HG03342 (cell line): Measurements from ENCODE around the gene PKIB.

Experiments
- ATAC-seq: cut with Tn5 transposase; IDR thresholded peaks from one replicate; pipeline ENCODE4 v1.9.1; 2021; ENCODE audit warnings: mild to moderate bottlenecking, moderate library complexity; ENCODE audit not compliant: unreplicated experiment

Gene PKIB

DNA sequence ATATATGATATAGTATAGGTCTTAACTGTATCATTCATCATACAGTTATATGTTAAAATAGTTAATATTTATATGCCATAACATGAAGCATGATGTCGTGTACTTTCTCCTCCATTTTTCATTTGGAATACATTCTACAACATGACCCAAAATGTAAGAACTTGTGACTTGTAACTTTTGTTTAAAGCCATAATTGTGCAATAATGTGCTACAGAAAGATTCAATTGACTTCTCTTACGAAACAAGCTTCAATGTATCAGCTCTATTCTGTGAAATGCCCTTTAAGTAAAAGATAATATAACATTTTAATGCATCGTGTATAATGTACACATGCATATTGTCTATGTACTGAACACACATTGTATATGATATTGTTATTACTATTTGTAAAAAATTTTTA, 92.6 kb downstream of the PKIB start:
- ATAC-seq: no peak

DNA sequence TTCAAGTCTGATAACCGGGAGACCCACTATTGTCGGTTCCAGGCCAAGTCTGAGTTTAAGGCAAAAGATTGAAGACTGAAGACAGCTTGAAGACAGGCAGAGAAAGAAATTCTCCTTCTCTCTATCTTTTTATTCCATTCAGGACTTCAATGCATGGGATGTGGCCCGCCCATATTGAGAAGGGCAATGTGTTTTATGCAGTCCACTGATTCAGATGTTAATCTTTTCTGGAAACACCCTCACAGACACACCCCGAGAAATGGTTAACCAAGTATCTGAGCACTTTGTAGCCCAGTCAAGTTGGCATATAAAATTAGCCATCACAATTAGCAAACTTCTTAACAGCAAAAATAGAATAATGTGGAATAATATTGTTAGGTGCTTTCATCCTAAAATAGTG, 93.9 kb downstream of the PKIB start:
- ATAC-seq: no peak

DNA sequence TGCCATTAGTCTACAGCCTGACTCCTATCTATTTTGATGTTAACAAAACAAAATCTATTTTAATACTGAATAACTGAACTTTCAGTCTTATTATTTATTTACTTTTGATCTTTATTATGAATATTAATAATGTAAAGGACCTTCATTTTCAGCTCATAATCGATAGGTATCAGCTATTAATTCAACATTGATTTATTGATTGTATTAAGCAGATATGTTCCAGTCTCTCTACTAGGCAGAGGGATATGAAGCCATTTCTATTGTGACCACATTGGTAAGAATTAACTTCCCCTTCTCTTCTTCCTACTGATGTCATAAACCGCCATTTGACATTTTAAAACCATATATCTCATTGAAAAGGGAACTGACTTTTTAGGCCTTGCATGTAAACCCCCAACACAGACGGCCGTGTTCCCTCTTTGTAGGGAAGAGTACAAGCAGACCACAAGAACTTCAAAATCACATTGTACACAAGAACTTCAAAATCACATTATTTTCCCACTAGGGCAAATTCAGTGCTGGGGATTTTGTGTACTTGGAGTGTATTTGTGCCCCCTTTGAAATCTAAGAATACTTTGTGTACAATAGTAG, 99.8 kb downstream of the PKIB start:
- peak; percentile 86 for ATAC-seq

DNA sequence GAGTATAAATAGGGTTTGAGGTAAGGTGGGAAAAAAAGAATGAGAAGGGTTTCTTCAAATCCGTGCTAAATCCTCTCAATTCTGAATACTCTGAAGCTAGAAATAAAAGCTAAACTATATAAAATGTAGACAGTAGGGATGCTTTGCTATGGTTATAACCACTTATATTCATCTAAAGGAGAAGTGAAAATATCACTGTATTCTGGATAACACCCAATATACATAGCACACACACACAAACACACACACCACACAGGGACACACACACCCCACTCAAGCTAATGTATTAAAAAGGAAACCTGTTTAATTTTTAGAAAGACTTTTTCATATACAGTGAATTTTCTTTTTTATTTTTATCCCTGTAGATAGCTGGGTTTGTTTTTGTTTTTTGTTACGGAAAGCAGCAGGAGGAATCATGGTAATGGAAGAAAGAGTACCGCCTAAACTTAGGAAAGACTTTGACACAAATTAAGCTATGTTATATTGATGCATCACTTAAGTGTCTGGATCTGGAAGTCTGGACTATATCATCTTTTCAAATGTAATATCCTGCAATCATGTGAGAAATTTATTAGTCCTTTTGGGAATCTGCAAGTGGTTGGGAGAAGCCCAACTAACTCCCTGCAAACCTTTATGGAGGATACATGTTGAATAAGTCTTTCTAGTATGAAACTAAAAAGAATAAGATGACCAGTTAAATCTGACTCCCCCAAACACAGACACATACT, 100.9 kb downstream of the PKIB start:
- no peak for ATAC-seq

DNA sequence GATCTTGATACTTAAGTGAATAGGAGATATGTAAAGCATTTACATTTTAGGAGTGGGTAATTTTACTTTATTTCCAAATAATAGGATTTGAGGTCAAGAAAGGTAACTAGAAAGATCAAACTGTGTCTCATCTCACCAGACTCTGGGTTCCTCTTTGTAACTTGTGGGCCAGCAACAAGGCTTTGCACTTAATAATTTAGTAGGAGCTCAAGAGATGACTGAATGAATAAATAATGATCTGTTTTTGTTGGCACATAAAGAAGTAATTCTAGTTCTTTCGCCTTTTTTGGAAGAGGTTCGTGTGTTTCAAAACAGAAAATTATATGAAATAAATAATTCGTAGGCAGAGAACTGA, 101.9 kb downstream of the PKIB start:
- ATAC-seq: no peak

DNA sequence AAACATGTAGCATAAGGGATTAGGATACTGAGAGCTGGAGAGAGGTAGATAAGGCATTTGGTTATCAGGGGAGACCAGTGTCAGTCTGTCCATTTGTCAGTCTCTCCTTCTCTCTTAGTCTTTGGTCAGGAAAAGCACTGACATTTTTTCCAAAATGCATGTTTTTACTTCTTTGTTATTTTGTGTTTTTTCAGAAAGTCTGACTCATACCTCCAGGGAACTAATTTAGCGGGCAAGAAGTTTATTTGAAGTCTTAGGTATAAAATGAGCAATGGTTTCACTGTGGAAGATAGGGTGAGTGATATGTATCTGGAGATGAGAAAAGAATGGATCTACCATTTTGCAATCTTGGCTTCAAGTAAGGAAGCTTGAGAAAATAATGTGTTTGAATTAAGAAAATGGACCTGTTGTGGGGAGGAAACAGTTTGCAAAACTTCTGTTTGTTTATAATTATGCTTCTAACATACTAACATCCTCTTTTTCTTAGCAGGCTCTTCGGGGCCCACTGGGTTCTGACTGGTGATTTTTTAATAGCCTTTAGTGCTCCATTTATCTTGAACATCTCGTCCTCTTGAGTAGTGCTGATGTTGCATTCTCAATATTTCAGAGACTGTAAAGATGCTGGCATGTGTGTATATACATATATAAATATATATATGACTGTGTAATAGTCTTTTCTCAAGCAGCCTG, 102.4 kb downstream of the PKIB start:
- no peak for ATAC-seq

DNA sequence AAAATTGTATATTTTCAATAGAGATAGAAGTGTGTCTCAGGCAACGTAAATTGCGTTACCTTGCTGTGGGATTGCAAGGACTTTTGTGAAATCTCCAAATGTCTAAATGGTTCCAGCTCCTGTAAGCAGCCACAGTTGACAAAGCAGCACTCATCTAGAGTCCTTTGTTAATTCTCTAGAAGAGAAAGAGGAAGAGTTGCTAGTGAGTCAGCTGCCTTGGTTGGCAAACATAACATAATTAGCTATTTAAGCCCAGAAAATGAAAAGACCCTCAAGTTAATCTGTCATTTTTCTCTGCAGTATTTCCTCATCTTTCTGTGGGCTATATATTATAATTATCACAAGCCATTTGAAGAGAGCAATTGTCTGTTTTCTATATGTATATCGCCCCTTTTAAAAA, 102.9 kb downstream of the PKIB start:
- ATAC-seq: no peak

DNA sequence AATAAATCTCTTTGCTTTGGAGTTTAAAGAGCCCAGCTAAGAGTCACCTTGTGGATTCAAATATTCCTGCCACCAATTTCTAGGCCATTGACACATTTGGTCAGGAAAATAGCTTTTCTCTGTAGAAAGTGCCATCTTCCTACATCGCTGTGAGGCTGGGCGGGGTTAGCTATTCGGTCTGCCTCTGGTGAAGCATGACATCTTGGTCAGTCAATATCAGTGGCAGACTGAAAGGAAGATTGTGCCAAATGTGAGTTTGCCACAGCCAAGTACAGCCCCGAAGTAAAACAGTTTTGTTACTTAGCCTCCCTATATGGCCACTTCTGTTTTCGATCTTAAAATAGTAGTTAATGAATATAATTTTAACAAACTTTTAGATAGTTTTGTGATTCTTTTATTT, 103.9 kb downstream of the PKIB start:
- no peak for ATAC-seq

DNA sequence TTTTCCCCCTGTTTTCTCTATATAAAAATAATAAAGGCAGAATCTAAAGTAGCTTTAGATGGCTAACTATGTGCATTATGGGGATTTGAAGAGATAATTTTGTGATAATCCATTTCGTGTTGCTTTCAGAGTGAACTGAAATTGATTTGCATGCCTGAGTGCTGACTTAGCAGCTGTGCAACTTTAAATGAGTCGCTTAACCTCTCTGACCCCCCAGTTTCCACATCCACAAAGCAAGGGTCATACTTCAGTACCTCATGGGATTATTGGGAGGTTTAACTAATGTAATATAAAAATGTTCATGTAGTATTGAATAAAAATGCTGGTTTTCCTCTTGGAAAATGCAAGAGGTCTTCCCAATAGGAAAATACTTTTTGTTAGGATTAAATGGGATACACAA, 105.5 kb downstream of the PKIB start:
- no peak for ATAC-seq

DNA sequence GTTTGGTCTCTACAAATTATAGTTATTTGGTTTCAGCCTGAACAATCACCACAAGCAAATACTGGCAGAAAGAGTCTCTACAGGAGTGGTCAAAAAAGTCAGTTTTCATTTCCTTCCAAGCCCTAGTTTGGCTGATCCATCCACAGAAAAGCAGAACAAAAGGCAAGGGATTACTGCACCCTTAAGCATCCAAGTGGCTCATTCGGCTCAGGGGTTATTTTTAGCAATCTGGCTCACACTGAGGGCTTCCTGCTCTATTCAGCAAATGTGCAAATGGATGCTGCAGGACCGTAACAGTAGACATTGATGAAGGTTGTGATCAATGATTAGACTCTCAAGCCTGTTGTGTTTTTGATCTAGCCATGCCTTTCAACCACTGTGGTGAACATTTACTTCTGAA, 107.1 kb downstream of the PKIB start:
- ATAC-seq: no peak

DNA sequence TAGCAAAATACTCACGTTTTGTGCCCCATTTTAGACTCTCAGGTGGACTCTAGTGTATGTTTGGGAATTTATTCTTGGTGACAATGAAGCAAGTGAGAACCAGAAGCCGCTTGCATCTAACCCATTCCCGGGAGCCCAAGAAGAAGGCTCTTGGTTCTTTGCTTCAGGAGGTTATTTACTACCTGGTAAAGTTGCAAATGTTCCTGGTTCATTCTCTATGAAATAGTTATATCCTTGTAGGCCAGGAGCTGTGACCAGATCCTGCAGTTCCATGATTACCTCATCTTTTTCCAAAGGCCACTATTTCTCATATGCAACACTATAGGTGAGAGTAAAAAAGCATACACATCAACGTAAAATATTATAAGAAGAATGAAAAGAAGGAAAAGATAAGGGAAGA, 108.4 kb downstream of the PKIB start:
- ATAC-seq: no peak

DNA sequence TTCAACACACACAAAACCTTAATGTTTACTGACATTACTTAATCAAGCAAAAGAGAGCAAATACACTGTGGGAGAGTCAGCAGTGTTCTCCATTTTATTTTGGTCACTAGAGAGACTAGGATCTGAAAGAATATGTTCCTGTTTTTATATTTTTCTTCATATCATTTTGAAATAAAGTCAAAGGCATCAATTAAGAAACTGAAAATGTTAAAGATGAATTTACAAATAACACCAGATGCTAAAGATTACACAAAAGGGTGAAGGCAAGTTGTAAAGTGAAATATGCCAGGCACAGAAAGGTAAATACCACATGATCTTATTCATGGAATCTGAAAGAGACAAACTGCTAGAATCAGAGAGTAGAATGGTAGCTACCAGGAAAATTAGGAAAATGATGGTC, 109.0 kb downstream of the PKIB start:
- no peak for ATAC-seq

DNA sequence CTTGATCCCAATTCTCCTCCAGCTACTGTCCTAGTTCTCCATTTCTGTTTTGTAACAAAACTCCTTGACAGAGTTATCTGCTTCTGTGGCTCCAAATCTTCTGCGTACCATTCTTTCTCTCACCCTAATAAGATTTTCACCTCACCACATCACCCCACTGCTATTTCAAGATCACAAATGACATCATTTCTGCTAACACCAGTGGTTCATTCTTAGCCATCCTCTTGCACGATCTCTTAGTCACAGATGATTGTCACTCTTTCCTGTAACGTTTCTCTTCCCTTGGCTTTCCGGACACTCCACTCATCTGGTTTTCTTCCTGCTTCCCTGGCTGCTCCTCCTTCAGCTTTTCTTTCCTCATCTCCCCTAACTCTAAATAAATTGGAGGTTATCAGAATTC, 112.5 kb downstream of the PKIB start:
- ATAC-seq: no peak

DNA sequence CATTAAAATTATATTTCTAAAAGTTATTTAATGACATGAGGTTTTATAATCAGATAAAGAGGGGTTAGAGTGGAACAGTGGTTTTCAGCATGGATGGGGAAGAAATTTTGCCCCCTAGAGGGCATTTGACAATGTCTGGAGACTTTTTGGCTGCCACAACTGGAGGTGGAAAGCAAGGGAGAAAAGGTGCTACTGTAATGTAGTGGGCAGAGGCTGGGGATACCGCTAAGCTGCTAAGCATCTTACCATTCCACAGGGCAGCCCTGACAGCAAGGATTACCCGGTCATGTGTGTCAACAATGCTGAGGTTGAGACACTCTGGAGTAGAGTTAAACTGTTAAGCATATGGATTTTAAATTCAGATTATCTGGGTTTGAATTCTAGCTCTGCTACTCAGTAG, 116.4 kb downstream of the PKIB start:
- ATAC-seq: no peak

DNA sequence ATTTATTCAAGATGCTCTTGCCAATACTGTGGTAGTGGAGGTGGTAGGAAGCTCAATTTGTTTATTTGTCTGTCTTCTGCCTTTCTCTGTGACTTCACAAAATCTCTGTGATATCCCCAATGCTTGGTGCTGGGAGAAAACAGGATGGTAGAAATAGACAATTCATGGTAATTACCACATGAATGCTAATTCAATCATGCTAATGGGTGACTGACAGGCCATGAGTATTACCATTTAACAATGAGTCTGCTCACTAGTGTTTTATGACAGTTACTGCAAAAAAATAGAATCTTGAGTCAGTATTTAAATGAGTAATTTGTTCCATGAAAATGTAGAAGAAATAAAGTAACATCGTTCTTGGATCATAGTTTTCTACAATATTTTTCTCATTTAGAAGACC, 117.0 kb downstream of the PKIB start:
- ATAC-seq: no peak

DNA sequence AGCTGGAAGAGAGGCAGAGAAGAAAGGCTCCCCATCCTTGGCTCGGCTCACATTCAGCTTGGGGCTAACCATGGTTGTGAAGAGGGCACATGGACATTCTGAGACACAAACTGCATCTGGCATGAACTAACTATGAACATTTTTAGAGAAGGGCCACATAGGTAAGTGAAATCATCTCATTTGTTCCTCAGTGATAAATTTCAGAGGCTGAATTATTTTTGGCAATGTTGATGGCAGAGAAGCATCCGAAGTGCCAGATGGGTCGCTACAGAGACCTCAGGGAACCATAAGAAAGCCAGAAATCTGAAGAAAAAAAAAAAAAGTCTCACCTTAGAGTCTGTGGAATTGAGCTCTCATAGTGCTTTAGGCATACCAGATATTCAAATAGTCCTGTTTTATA, 120.1 kb downstream of the PKIB start:
- no peak for ATAC-seq

DNA sequence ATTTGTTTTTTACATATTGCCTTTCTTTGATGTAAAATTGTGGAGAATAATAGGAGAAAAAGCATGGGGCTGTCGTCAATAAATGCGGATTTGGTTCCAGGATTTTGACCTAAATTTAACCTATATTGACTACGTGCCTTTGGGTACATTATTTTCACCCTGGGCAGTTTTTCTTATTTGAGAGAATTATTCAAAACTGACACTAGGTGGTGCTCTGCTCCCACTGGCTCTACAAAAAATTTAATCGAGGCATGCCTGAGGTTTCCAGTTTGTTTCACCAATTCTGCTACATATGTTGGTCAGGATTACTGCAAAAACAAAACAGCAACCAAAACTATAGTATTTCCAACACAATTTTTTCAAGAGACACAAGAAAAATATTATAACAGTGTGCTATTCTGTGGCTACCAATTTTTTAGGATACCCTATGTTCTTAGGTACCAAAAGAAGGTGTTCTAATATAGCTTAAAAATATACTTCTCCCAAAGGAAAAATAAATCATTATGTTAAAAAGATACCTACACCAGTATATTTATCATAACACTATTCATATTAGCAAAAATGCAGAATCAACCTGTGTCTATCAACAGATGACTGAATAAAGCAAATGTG, 120.7 kb downstream of the PKIB start:
- ATAC-seq: no peak

DNA sequence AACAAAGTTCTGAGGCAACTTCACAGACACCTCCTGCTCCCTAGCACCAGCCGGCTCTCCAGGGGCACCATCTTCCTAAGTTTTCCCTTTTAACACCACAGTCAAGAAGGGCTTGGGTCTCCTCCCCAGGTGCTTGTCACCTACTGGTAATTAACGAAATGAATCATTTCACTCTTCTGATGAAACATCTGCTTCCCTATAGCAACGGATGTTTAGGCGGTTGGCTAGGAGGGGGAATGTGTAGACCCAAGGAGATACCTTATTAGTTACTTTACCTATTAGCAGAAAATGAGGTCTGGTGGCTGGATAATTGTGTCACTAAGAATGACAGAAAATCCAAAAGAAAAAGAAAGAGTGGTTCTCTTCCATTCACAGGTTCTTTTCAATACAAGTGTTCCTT, 123.1 kb downstream of the PKIB start:
- ATAC-seq: no peak

DNA sequence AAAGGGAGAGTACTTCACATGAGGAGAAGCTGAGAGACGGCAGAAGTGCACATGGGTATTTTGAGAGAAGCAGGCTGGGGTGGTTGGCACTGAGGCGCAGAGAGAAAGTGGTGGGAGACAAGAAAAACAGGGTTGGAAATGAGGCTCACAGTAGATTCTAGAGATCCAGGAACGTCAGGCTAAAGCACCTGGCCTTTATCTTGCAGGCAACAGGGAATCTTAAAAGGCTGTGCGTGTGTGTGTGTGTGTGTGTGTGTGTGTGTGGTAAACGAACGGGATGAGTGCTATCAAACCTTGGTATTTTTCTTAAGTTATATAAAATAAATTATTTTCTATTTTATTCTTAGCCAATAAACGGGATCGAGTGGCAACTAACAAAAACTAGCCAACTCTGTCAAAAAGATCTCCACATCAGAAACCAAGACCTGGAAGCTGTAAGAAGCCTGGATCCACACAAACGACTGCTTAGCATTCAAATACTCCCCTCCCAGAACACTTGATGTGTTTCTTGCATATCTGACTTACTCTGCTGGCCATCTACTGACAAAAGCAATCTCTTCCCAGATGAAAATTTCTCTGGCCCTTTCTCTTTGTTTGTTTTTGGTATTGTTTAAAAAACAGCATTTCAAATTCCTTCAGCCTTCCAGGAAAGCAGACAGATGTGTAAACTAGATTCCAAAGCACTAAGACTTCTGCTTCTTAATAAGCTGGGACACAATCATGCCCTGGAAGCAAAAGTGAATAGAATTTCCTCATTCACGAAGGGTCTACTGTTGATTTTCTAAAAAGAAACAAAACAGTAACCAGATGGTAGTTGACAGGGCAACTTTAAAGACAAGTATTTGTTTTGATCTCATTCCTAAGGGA, 124.6 kb downstream of the PKIB start:
- ATAC-seq: no peak

DNA sequence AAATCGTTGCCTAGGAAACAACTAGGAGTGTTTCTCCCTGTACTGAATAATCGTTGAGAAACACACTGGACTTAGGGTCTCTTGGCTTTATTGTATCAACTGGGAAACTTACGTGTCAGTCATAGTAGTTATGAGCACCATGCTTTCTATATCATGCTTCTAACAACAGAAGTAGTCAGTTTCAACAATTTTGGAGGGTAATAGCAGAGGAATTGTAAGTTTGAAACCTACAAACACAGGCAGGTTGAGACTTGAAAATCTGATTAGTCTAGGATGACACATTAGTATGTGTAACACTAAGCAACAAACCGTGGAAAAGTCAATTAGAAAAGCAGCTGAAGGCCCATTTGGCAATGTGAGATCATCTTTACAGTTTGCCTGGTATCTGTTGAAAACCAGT, 125.4 kb downstream of the PKIB start:
- no peak for ATAC-seq

DNA sequence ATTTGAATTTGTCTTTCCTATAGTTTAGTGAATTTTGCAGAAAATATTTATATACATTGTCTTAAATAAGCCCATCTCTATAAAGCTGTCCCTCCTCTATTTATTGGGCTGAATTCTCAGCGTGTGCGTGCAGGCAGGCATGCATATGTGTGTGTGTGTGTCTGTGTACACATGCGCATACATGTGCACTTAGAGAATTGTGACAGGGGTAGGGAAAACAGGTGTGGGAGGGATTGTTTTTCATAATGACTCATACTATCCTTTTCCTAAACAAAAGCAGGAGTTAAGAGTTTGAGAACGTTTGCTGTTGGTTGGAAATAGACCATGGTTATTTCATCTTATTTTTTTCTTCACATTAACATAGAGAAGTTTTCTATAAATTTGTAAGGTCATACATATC, 126.0 kb downstream of the PKIB start:
- ATAC-seq: no peak
